HG03064 (cell line): Measurements from ENCODE around the gene ENO3.

Experiments used
- ATAC-seq: cut with Tn5 transposase; IDR thresholded peaks from one replicate; pipeline ENCODE4 v1.9.1; 2021; ENCODE audit warnings: low read depth; ENCODE audit not compliant: unreplicated experiment

Gene ENO3

DNA sequence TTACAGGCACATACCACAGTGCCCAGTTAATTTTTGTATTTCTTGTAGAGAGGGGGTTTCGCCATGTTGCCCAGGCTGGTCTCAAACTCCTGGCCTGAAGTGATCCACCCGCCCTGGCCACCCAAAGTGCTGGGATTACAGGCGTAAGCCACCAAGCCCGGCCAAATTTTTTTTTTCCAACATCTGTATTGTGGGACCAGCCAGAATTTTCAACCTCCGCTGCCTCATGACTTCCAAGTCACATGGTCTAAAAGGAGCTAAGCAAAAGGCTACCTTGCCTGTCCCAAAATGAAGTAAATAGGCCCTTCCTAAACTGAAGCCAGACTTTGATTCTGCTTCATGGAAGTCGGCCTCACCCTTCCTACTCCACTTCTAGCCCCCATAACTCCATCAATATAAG, 20.9 kb downstream of the ENO3 start:
- ATAC-seq: no peak

DNA sequence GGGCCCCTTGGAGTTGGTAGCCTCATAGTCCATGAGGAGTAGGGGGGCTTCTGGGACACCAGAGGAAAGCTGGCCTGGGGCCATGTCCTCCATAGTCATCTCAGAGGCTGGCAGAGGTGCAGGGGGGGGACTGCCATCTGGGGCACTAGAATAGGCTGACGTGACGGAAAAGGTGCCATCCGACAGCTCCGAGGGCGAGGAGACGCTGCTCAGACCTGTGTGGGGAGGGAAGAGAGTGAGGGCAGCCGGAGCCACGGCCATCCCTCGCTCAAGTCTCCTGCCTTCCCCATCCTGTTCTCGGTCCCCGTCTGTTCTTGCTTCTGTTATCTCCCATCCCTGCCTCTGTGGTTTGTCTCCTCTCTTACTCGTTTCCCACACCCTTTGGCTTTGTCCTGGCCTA, 21.4 kb downstream of the ENO3 start:
- ATAC-seq: no peak

DNA sequence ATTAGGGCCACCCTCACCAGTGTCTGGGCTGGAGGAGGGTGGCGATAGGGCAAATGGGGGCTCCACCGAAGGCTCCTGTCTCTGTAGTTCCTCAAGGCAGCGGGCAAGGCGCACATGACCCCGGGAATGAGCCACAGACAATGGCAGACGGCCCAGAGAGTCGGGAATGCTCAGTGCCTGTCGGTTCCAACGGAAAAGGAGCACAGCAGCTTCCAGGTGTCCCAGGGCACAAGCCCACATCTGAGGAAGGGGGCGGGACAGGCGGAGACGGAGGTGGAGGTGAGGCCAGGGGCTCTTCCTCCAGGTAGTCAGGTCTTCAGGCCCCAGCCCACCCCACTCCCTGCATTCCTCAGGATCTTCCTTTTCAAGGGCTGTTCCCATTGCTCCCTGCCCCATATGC, 21.8 kb downstream of the ENO3 start:
- no peak for ATAC-seq

DNA sequence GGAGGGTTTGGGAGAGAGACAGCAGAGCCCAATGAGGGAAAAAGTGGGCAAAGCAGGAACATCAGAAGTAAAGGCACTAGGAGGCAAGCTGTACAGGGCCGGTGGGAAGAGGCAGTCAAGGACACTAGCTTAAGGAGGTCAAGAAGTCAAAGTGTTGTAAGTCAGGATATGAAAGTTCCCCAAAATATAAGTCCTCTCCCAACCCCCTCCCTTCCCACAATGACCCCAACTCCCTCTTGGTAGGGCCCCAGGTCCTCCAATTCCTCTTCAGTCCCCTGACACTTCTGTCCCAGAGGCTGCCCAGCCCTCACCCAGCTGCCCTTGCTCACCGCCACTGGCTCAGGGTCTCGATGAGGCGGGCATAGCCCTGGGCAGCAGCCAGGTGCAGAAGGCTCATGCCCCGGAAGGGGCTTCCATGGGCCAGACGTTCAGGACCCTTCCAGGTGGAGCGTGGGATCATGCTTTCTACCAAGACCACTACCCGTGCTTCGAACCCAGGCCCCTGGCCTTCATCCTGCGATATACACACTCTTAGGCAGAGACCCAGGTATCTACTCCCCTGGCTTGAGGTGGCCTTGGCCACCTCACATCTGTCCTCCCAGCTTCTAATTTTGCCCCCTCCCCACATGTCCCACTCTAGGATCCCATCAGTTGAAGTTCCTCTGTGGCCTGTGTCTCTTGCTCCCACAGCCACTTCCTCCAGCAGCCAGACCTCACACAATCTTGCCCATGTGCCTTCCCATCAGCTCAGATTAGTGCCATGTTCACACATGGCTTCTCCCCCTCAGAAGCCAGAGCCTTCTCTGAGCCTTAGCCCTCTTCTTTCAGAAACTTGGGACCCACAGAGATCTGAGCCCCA, 22.6 kb downstream of the ENO3 start:
- no peak for ATAC-seq

DNA sequence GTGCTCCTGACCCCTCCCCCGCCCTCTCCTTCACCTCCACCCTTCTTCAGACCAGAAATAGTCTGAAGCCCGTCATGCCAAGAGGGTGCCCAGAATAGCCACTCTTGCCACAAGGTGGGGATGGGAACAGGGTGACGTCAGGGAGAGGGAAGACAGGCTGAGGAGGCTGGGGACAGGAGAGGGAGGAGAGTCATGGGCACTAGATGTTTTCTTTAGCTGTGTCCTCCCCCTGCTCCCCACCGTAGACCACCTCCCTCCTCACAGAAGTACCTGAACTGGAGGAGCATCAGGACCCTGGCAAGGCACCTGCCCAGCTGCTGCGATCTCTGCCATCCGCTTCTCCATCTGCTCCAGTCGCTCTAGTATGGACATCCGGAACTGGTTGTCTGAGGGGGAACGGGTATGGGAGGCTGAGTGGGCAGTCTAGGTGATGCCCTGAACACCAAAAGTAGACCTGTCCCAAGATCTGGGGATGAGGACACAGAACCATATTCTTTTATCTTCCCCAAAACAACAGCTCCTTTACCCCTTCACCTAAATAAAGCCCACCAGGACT, 23.3 kb downstream of the ENO3 start:
- ATAC-seq: no peak

DNA sequence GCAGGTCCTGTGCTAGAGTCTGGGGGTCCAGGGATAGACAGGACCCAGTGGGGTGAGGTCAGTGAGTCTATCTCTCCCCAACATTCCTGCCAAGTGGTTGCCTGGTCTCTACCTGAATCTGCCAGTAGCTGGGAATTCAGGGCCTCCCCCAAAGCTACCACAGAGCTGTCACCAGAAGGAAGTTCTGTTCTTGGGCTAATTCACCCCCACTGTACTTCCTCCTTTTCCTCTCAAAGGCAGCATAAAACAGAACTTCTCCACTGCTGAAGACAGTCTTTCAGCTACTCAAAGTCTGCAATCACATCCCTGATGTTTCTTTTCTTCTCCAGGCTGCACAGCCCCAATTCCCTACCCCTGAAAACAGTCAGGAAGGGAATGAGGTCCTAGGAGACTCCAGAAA, 27.8 kb downstream of the ENO3 start:
- no peak for ATAC-seq

DNA sequence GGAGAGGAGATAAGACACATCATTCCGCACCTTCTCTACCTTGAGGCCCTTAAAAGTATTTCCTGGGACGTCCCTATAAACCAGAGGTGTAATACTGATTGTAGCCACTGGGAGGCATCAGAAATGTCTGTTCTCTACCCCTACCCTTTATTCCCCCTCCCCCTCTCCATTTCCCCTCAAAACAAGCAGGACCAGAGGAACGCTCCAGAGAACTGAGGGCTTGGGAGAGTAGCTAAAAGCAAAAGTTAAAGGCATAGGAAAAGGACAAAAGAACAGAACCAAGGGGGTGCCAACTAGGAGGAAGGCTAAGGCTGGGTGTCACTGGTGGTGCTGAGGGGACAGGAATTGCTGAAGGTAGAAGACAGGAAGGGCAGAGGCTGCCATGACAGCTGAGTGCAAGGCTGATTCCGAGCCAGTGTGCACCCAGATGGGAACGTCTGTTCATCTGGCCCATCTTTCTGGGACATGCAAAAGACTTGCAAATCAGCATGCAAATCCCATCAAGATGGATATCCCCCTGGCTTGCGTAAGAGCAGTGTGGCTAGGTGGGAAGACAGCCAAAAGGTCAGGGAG, 29.8 kb downstream of the ENO3 start:
- ATAC-seq: no peak

DNA sequence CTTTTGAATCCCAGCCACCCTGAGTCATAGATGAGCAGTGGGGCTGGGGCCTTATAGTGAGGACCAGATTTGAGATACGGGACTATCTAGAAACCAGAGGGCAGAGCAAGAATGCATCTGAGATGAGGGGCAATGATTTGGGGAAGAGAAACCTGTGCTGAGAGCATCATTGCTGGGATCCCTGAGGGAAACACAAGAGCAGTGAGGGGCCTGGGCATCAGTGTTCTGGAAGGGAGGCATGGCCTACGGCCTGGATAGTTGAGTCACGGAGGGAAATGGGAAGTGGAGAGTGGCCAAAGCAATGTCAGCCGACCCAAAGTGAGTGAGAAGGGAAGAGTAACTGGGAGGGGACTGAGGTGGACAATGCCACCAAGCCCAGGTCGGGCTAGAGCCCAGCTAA, 31.4 kb downstream of the ENO3 start:
- ATAC-seq: no peak

DNA sequence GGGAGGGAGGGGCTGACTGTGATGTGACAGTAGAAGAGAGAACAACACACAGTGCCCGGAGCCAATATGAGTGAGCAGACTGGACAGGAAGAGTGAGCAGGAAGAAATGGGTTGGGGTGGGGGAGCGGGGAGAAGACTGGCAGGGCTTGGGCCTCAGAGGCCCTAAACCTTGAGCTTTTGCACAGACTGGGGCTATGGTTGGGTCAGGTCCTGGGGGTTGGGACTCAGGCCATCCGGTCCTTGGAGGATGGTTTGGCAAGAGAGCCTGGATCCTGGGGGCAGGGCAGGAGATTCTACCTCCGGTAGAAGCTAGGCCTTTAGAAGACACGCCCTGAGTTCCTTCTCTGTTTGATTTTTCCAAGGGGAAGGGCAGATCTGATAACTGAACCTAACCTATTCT, 35.5 kb downstream of the ENO3 start:
- ATAC-seq: no peak

DNA sequence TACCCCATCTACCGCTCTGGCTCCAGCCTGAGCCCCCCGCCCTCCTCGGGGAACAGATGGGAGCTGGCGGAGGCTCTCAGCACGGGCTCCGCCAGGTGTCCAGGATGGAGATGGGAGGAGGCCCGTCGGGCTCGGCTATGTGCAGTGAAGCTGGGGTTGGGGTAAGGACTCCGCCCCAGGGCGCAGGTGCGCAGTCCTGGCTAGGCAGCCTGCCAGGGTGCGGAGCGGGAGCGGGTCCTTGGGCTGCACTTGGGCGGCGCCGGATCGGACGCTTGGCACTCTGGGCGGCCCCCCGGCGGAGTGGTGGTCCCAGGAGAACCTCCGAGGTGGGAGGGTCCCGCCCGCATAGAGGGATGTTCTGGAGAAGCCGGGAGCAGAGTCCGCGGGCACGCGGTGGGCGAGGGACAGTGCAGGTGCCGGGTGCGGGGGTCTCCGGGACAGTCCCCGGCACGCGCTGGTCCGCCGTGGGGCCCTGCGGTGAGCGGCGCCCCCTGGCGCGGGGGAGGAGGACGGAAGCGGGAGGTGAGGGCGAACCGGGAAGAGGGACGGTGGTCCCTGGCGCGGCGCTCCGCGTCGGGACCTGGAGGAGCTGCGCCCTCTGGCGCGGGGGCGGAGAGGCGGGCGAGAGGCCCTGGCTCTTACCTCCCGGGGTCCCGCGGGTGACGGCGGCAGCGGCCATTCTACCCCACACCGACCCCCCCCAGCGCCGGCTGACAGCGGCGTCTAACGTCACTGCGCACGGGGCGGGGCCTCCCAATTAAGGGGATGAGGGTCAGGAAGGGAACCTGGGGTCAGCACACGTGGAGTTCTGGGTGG, 36.2 kb downstream of the ENO3 start, which contains the start of gene CAMTA2:
CAMTA2 (minus strand) TSS at position 725 of the 816 bp plus-strand sequence. CDS start 1,453 bp downstream, outside the sequence.
- ATAC-seq: peak; percentile 59

DNA sequence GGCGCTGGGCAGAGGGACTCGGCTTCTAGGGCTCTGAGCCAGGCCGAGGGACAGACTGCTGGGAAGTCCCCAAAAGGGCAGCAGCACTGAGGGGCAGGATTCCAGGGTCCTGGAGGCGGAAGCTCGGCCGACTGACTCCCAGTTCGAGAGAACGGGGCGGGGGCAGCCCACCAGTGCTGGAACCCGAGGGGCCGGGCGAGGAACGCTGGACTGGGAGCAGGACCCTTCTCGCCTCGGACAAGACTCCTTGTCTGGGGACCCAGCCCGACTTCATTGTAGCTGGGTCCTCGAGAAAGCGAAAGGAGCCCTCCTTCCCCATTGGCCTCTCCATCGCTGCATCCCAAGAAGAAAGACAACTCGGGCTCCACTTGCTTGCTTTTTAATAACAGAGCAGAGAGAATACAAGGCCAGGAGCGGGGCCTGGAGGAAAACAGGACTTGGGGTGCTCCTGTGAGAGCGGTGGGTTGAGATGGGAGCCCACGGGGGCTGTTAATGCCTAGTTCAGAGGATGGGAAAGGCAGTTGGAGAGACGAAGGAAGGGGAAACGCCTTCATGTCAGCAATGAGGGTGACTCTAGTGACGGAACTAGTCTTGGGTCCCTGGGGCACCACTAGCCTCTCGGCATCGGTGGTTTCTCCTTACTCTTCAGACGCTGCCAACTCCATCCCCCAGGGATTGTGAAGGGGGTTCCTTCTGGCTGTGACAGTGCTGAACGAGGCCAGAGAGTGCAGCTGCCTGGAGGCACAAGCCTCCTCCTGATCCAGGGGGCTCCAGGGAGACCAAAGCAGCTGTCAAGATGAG, 37.0 kb downstream of the ENO3 start:
- ATAC-seq: no peak

DNA sequence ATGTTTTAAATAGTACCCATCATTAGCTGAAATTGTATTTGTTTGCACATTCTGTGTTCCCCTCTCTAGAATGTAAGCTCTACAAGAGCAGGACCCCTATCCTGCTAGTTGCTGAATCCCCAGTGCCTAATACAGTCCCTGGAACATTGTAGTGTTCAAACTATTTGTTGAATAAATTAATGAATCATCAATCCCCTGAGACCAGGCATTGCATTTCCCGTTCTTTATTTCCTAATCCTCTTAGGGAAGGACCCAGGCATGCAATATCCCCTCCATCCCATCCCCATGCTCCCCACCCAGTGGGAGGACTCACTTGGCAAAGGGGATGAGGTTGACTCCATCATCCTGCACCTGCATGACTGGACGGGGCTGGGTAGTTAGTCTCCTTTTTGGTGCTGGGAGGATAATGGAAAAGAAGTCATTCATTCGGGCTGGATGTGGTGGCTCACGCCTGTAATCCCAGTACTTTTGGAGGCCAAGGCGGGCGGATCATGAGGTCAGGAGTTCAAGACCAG, 43.2 kb downstream of the ENO3 start:
- ATAC-seq: no peak

DNA sequence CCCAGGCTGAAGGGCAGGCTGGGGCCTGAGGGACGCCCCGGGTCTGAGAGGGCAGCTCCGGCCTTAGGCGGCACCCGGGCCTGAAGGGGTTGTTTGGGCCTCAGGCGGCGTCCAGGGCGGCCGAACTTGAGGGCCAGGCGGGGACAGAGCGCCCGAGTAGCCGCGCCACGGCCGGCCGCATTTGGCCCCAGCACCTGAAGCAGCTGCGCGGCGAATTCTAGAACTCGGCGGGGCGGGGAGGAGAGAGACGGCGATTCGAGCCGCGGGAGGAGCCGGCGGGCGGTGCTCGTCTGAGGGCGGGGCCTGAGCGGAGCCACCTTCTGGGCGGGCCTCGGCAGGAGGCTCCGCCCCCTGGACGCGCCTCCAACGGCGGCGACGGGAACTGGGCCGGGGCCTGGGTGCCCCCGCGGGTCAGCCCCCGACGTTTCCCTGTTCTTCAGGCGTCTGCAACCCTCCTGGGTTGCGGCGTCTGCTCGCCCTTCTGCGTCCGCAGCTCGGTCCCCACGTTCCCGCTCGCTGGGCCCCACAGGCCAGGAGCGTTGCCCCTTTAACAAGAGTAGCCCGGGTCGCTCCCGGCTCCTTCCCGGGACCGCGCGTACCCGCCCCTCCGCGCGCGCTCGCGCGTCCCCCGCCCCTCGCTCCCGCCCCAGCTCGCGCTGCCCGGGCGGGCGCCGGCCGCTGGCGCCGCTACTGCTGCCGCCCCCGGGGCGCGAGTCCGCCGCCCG, 46.5 kb downstream of the ENO3 start, which contains the start of the genes INCA1 and KIF1C:
INCA1 (minus strand) TSS at position 221 of the 725 bp plus-strand sequence. CDS start 3,085 bp downstream, outside the sequence.
KIF1C (plus strand) TSS at position 649 of the 725 bp plus-strand sequence. CDS start 2,297 bp downstream, outside the sequence.
- peak; percentile 70 for ATAC-seq

DNA sequence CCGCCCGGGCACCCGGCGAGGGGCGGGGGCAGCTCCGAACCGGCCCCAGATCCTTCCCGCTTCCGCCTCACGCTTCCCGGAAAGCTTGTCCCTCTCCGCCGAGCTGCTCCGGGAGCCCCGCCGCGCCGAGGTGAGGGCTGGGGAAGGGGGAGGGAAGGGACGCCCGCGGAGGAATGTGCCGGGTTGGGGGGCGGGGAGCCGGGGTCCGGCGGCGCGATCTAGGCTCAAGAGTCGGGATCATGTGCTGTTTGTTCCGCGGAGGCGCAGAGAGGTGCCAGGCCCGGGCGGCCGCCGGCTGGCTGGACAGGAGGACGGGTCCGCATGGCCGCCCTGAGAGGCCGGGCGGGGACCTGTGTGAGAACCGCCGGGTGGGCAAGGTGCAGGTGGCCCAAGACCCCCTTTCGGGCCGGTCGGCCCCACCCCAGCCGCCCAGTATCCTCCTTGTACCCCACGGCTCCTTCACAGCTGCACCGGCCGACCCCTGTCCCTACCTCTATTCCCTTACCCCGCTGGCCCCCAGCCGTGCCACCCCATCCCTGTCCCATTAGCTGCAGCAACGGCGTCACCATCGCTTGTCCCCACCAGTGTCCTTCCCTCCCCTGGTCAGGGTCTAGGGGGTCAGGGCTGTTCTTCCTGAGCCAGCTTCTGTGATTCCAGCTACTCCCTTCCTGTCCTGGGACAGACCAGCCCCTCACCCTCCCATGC, 47.3 kb downstream of the ENO3 start:
- no peak for ATAC-seq

DNA sequence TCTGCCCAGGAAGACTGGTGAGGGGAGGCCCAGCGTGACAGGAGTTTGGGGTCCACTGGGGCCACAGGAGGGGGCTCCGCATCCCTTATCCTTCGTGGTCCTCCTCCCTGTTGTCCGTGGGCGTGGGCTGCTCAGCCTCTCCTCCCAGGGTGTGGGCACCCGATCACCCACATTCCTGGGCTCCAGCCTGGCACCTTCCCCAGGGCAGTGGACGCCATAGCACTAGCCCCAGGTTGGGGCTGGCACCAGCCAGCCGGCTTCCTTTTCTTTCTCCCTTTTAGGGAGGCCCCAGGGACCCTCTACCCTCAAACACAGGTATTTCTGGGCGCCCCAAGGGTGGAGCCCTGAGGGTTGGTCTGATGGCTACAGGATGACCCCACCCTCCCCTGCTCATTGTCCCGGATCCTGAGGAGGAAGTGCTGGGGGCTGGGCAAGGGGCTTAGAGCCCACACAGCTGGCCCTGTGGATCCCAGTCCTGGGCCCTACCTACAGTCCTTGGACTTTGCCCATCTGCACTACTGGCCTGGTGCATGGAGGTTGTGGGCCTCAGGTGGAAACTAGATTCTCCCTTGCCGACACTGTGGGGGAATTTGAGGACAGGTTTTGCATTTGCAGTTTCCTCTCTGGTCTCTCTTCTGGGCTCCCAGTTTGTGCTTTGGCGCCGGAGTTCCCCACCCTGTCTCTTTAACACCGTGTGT, 48.0 kb downstream of the ENO3 start:
- ATAC-seq: no peak

DNA sequence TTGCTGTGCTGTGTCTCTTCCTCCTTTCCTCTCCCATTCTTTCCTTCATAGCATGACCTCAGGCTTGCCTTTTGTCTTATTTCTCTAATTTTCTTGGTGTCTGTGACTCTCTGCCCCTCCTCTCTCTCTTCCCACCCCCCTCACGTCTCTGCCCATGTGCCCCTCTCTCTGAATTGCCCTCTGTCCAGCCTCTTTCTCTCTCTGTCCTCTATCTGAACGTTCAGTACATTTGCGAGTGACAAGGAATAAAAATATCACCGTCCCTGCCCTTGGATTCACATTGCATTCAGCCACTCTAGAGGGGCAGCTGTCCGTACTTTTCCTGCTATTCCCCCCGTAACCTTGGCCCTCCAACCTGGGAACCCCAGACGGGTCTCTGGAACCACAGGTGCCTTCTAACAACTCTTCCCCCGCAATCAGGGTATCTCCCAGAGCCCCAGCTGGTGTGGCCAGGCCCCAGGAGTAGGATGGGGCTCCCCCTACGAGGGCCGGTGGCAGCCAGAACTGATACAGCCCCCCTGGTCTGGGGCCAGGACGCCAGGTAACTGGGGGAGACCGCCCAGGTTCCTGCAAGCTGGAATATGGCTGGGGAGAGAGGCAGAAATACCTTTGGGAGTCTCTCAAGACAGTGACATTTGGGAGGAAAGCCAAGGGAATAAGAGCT, 48.6 kb downstream of the ENO3 start:
- ATAC-seq: no peak

DNA sequence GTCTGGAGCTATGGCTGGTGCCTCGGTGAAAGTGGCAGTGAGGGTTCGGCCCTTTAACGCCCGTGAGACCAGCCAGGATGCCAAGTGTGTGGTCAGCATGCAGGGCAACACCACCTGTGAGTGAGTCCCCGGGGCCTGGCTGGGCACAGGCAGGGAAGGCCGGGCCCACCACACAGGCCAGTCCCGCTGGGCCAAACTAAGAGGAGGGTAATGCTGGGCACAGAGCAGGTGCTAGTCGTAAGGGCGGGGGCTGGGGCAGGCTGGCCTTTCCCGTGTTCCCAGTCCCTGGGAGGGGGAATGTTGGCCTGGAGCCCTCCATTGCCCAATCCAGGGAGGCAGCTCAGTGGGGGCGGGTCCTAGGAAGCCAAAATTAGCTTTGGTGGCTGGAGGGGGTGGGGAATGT, 49.3 kb downstream of the ENO3 start:
- ATAC-seq: no peak
